ENCODE data around the gene SETD5.

SETD5 gene

DNA sequence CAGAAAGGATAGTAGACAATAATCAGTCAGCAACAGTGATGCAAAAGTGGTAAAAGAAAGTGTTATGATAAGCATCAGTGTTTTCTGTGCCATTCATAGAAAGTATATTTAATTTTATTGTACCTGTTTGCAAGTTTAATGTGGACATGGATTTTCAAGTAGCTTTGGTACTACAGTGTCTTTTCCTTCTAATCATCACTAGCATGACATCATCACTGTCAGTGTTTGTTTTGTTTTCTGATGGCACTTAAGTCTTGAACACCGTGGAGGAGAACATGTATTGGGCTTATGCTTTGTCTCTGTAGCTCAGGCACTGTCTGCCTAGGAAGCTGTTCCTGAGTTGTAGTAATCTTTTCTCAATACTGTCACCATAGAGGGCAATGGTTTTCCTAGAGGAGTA lies 41.9 kb downstream of the SETD5 start:
- Mint-ChIP-seq H3K27me3 (no peaks in the 10 kb centered on the region), H3K4me3 (no peak overlapping the region), H3K4me1 (ENCODE audit: low read depth in 2 of 2) (peaks cover 0 to 22% of the 10 kb centered on the region in 2 donors), H3K9me3 (no peaks in the 10 kb centered on the region), H3K36me3 (ENCODE audit: insufficient read depth) (peaks cover 91% of the 10 kb centered on the region), H3K27ac (peak overlapping the region; percentile 3 to 68)
- DNase-seq (no peak), ATAC-seq (replicated peaks) (no peak)

DNA sequence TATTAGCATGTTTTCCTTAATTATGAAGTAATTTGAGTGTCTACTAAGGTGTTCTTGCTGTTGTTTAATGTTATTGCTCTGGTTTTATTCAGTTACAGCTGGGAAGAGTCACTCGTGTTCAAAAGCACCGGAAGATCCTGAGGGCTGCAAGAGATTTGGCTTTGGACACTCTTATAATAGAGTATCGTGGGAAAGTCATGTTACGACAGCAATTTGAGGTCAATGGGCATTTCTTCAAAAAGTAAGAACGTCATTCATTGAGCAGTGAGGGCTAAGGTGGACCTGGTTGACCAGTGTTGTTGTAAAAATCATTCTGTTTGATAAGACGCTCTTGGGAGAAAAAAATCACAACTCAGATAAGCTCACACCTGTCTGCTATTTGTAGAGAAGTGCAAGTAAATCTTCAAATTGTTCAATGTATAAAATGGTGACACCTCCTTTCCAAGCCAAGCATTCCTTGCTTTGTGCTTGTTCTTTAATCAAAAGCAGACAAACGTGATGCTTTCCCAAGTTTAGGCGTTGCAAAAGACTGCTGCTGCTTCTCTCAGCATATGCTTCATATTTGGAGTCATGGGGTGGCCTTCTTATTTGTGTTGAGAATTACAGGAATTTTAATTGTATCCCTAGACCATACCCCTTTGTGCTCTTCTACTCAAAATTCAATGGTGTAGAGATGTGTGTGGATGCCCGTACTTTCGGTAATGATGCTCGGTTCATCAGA lies 44.2 kb downstream of the SETD5 start:
- Mint-ChIP-seq H3K27ac (peak overlapping the region in 1 of 2 donors; percentile 13), H3K4me1 (ENCODE audit: low read depth in 2 of 2) (peaks cover 0 to 12% of the 10 kb centered on the region in 2 donors), H3K9me3 (no peaks in the 10 kb centered on the region), H3K36me3 (ENCODE audit: insufficient read depth) (peaks cover 90% of the 10 kb centered on the region), H3K27me3 (no peaks in the 10 kb centered on the region), H3K4me3 (no peak overlapping the region)
- no peak for ATAC-seq (replicated peaks)
- DNase-seq, result no peak

DNA sequence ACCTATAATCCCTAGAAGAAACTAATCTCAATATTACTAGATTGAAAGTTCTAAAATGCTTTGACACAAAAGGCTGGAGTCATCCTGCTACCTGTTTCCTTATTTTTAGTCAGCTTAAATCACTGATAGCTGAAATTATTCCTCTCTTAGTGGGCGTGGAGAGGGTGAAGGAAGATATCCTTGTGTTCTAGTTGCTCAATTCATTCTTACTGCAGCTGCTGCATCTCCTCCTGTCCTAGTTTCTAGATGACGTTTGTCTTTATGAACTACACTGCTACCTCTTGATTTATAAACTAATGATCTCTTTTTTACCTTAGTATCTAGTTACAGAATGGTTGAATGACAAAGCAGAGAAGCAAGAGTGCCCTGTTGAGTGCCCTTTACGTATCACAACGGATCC lies 50.7 kb downstream of the SETD5 start:
- Mint-ChIP-seq H3K27ac (peak overlapping the region in 1 of 2 donors; percentile 61), H3K9me3 (no peaks in the 10 kb centered on the region), H3K4me1 (ENCODE audit: low read depth in 2 of 2) (peaks cover 9 to 21% of the 10 kb centered on the region in 2 donors), H3K27me3 (no peaks in the 10 kb centered on the region), H3K36me3 (ENCODE audit: insufficient read depth) (peaks cover 76% of the 10 kb centered on the region), H3K4me3 (no peak overlapping the region)
- ATAC-seq (replicated peaks) (no peak), DNase-seq (no peak)

DNA sequence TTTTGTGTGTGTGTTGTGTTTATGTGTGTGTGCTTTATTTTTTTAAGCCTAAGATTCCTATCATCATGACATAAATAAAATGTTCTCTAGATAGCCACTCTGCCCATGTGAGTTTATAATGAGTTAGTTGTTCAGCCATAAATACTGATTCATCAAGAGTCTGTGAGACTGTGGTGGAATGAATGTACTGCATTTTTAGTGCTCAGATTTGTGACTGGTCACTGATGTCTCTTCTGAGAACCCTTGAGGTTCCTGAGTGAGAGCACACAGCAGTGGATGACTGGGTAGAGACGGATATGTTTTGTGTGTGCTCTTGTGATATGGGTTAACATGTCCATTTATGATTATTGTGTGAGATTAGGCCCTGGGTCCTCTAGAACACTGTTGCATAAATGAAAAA lies 51.2 kb downstream of the SETD5 start:
- peak overlapping the region in 1 of 2 donors; percentile 61 for H3K27ac Mint-ChIP-seq
- no peak overlapping the region for H3K4me3 Mint-ChIP-seq
- peaks cover 9 to 24% of the 10 kb centered on the region in 2 donors for H3K4me1 Mint-ChIP-seq (ENCODE audit: low read depth in 2 of 2)
- no peak for DNase-seq
- no peaks in the 10 kb centered on the region for H3K9me3 Mint-ChIP-seq
- peaks cover 76% of the 10 kb centered on the region for H3K36me3 Mint-ChIP-seq (ENCODE audit: insufficient read depth)
- no peak for ATAC-seq (replicated peaks)
- no peaks in the 10 kb centered on the region for H3K27me3 Mint-ChIP-seq

DNA sequence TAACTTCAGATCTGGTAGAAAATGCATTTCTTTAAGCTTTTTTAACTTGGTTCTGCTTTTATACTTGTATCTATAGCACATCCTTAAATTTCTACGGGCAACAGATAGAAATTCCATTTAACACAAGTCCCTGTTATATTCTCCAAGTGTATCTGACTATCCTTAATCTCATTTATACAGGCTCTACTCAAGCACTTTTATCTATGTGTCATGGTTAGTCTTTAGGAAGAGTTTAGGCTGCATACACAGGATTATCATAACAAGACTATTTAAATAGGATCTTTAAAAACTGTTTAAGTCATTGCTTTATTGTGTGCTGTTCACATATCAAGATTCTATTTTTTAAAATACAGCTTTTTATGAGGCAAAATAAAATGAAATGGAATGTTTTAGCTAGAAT lies 52.7 kb downstream of the SETD5 start:
- Mint-ChIP-seq H3K9me3 (no peaks in the 10 kb centered on the region), H3K36me3 (ENCODE audit: insufficient read depth) (peaks cover 78% of the 10 kb centered on the region), H3K4me3 (no peak overlapping the region), H3K27me3 (no peaks in the 10 kb centered on the region), H3K4me1 (ENCODE audit: low read depth in 2 of 2) (peaks cover 9 to 24% of the 10 kb centered on the region in 2 donors), H3K27ac (no peak overlapping the region)
- no peak for DNase-seq
- ATAC-seq (replicated peaks), result no peak

DNA sequence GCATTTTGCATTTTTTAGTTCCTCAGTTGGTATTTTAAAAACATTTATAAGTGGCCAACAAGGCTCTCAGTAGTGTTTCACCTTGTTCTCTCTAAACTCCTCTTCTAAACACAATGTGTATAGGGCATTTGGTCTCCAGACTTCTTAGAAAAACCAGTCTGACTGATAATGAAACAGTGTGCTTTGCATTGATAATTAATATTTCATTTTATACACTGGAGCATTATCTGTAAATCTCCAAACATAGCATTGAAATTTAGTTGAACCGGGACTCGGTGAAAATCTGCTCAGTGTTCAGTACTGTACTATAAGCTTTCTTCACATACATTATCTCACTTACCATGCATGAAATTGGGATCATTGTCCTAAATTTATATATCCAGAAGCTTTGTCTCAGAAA lies 53.6 kb downstream of the SETD5 start:
- peaks cover 78% of the 10 kb centered on the region for H3K36me3 Mint-ChIP-seq (ENCODE audit: insufficient read depth)
- no peaks in the 10 kb centered on the region for H3K27me3 Mint-ChIP-seq
- H3K4me1 Mint-ChIP-seq (ENCODE audit: low read depth in 2 of 2), result peaks cover 9 to 24% of the 10 kb centered on the region in 2 donors
- H3K4me3 Mint-ChIP-seq, result no peak overlapping the region
- no peaks in the 10 kb centered on the region for H3K9me3 Mint-ChIP-seq
- ATAC-seq (replicated peaks) (no peak), DNase-seq (no peak)
- H3K27ac Mint-ChIP-seq, result peak overlapping the region; percentile 22 to 87

DNA sequence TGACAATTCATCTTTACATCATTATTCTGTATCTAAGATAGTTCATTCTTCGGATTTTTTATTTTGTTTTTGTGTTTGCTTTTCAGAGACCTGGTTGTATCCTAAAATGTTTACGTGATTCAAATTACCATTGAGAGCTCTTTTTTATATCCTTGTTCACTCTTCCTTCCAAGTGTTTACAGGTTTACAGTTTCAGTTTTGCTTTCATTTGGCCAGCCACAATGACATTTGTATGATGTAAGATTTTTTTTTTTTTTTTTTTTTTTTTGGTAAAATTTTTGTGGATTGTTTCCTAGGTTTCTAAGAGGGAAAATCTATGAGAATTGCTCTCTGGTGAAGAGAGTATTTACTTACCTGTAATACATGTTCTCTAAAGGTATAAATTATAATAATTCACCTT lies 55.0 kb downstream of the SETD5 start:
- Mint-ChIP-seq H3K36me3 (ENCODE audit: insufficient read depth) (peaks cover 76% of the 10 kb centered on the region), H3K9me3 (no peaks in the 10 kb centered on the region)

DNA sequence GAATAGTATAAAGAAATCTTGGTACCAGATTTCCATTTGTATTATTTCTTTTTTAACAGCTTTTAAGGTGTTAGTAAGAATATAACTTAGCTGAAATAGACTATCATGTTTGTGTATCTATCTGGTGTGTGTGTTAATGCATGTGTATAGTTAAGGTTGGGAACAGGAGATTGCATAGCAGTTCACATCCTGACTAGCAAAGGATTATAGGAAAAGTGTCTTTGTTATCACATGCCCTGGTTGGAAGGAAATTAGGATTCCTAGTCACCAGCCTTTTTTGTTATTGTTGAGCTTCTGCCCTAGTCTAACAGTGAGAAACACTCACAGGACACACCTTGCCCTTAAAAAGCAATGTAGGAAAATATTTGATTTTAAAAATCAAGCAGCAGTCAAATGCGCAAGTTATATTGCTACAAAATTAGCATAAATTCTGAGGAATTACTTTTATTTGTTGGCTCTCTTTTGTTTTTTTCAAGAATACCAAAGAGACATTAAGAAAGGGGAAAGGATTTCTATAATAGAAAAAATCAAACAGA lies 58.2 kb downstream of the SETD5 start:
- Mint-ChIP-seq H3K27me3 (no peaks in the 10 kb centered on the region), H3K27ac (no peak overlapping the region), H3K4me1 (ENCODE audit: low read depth in 2 of 2) (peaks cover 9 to 17% of the 10 kb centered on the region in 2 donors), H3K36me3 (ENCODE audit: insufficient read depth) (peaks cover 71% of the 10 kb centered on the region), H3K4me3 (no peak overlapping the region), H3K9me3 (no peaks in the 10 kb centered on the region)
- no peak for ATAC-seq (replicated peaks)
- DNase-seq, result no peak

More for the DNA sequence above, 55.0 kb downstream of the SETD5 start:
- no peaks in the 10 kb centered on the region for H3K27me3 Mint-ChIP-seq
- ATAC-seq (replicated peaks) (peak; percentile 62), DNase-seq (no peak)
- peaks cover 9 to 24% of the 10 kb centered on the region in 2 donors for H3K4me1 Mint-ChIP-seq (ENCODE audit: low read depth in 2 of 2)
- peak overlapping the region; percentile 87 to 95 for H3K27ac Mint-ChIP-seq
- peak overlapping the region in 1 of 2 donors; percentile 50 for H3K4me3 Mint-ChIP-seq

DNA sequence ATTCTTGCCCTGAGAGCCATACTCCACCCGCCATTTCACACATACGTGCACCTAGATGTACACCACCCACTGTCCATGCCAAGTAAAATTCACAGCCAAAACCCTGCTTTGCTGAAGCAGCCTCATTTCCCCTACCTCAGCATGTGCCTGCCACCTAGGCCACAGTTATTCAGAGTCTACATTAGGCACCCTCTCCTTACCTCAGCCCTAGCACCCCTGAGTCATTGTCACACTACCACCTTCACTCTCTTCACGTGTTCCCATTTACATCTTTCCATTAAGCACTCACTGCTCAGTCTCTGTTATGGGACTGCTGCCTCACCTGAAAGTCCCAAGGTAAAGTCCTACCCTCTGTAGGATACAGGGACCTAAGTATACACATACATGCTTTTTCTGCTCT lies 70.0 kb downstream of the SETD5 start:
- H3K9me3 Mint-ChIP-seq, result no peaks in the 10 kb centered on the region
- H3K4me1 Mint-ChIP-seq (ENCODE audit: low read depth in 2 of 2), result peaks cover 6 to 8% of the 10 kb centered on the region in 2 donors
- H3K36me3 Mint-ChIP-seq (ENCODE audit: insufficient read depth), result peaks cover 74% of the 10 kb centered on the region
- no peaks in the 10 kb centered on the region for H3K27me3 Mint-ChIP-seq
- ATAC-seq (replicated peaks), result no peak
- DNase-seq, result no peak
- H3K27ac Mint-ChIP-seq, result peak overlapping the region; percentile 57 to 76
- no peak overlapping the region for H3K4me3 Mint-ChIP-seq

DNA sequence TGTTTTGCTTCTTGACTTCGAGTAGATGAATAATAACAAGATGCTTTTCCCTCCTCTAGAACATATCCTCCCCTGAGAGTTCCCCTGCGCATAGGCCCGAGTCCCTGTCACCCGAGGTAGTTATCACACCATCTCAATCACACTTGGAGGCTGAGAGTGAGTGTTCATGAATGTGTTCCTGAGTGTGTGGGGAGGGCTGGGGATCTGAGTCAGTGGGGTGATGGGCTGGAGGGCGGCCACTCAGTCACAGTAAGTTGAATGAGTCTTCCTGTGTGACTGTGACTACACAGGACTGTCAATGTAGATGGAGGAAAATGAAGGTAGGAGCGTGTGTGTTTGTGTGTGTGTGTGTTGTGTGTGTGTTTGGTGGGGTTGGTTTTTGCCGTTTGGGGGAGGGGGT lies 71.0 kb downstream of the SETD5 start:
- DNase-seq (no peak), ATAC-seq (replicated peaks) (no peak)
- Mint-ChIP-seq H3K9me3 (no peaks in the 10 kb centered on the region), H3K27me3 (no peaks in the 10 kb centered on the region), H3K4me1 (ENCODE audit: low read depth in 2 of 2) (peaks cover 8 to 13% of the 10 kb centered on the region in 2 donors), H3K4me3 (no peak overlapping the region), H3K27ac (peak overlapping the region; percentile 1 to 76), H3K36me3 (ENCODE audit: insufficient read depth) (peaks cover 82% of the 10 kb centered on the region)

DNA sequence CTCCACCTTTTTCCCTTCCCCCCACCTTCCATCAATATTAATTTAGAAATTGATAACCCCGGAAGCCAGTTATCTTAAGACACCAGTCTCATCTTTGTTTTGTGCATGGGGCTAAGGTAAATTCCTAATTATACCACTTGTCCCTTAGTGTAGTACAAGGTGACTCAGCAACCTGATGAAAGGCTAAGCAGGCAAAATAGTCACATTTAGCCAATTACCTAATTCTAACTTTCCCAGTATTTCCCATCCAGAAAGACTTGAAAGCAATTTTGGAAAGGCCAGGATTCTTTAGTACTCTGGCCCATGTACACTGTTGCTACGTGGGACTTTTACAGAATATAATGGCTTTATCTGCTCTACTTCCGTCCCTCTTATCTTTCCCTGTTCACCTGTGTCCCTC lies 72.6 kb downstream of the SETD5 start:
- DNase-seq (no peak), ATAC-seq (replicated peaks) (no peak)
- peak overlapping the region; percentile 3 to 6 for H3K27ac Mint-ChIP-seq
- peaks cover 8 to 13% of the 10 kb centered on the region in 2 donors for H3K4me1 Mint-ChIP-seq (ENCODE audit: low read depth in 2 of 2)
- H3K9me3 Mint-ChIP-seq, result no peaks in the 10 kb centered on the region
- no peaks in the 10 kb centered on the region for H3K27me3 Mint-ChIP-seq
- peaks cover 82% of the 10 kb centered on the region for H3K36me3 Mint-ChIP-seq (ENCODE audit: insufficient read depth)
- H3K4me3 Mint-ChIP-seq, result no peak overlapping the region

DNA sequence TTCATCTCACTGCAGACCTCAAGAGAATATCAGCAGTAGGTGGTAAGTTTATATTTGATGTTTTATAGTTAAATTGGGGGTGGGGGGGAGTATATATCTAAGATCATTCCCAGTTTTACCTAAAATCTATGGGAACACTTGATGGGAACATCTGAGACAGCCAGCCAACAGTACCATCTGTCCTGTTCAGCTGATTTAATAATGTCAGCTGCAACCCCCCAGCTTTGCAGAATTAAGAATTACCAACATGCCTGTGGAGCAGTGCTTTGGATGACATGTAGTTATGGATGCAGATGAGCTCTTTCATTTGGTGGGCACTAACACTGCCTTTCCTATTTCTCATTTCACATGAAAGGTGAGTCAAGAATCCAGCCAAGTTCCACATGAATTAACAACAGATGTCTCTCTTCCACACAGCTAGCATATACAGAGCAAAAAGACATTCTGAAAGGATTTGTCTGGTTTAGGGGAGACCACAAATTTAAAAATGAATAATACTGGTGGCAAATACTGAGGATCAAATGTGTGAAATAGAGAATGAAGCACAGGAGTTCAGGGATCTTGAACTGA lies 76.2 kb downstream of the SETD5 start:
- peak overlapping the region in 1 of 2 donors; percentile 69 for H3K27ac Mint-ChIP-seq
- H3K4me1 Mint-ChIP-seq (ENCODE audit: low read depth in 2 of 2), result peaks cover under 1 to 7% of the 10 kb centered on the region in 2 donors
- no peak overlapping the region for H3K4me3 Mint-ChIP-seq
- no peak for DNase-seq
- H3K36me3 Mint-ChIP-seq (ENCODE audit: insufficient read depth), result peaks cover 81% of the 10 kb centered on the region
- H3K9me3 Mint-ChIP-seq, result no peaks in the 10 kb centered on the region
- ATAC-seq (replicated peaks), result no peak
- H3K27me3 Mint-ChIP-seq, result no peaks in the 10 kb centered on the region

DNA sequence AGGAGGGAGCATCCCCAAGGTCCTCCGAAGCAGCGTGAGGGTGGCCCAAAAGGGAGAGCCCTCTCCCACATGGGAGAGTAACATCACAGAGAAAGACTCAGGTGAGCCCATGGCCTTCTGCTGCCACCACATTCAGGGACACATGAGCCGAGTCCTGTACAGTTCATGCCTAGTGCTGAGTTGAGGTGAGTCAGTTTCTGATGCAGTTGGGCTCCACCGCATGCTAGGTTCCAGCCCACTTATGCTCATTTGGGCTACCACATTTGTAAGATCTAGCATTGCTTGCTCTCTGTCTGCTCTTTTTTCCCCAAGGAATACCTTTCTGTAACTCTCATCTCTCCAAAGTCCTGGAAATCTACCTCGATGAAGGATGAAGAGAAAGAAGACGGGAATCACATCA lies 77.1 kb downstream of the SETD5 start:
- ATAC-seq (replicated peaks), result no peak
- Mint-ChIP-seq H3K4me3 (no peak overlapping the region), H3K27me3 (no peaks in the 10 kb centered on the region), H3K4me1 (ENCODE audit: low read depth in 2 of 2) (peaks cover 0 to 7% of the 10 kb centered on the region in 2 donors), H3K36me3 (ENCODE audit: insufficient read depth) (peaks cover 88% of the 10 kb centered on the region), H3K27ac (no peak overlapping the region), H3K9me3 (no peaks in the 10 kb centered on the region)
- DNase-seq, result no peak

DNA sequence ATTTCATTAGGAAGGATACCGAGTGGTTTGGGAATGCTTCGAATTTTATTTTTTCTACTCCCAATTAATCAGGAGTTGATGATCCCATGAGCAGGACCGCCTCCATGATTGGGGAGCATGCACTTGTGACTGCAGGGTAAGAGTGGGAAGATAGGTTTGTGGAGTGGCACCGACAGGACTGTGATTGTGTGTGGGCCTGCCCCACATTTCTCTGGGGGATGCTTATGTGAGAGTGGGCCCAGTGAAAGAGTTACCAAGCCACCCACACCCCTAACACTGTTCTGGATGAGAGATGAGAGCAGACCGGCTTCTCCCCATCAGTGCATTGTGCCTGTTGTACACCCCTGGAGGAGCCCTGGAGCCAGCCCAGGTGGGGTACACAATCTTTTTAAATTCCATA lies 79.5 kb downstream of the SETD5 start:
- H3K36me3 Mint-ChIP-seq (ENCODE audit: insufficient read depth), result peaks cover 78% of the 10 kb centered on the region
- no peak for ATAC-seq (replicated peaks)

More for the DNA sequence above, 79.5 kb downstream of the SETD5 start:
- H3K27ac Mint-ChIP-seq, result peak overlapping the region in 1 of 2 donors; percentile 59
- no peak for DNase-seq
- H3K4me1 Mint-ChIP-seq (ENCODE audit: low read depth in 2 of 2), result peaks cover 0 to 7% of the 10 kb centered on the region in 2 donors
- no peaks in the 10 kb centered on the region for H3K27me3 Mint-ChIP-seq
- H3K9me3 Mint-ChIP-seq, result no peaks in the 10 kb centered on the region
- H3K4me3 Mint-ChIP-seq, result no peak overlapping the region
